OCI-M2 (cell line): ENCODE data around the gene ABTB2.

Experiments used
- DNase-seq: peaks from one replicate; lab custom pipeline; 2025; ENCODE audit not compliant: unreplicated experiment; lab: John Stamatoyannopoulos, UW

ABTB2 gene

DNA sequence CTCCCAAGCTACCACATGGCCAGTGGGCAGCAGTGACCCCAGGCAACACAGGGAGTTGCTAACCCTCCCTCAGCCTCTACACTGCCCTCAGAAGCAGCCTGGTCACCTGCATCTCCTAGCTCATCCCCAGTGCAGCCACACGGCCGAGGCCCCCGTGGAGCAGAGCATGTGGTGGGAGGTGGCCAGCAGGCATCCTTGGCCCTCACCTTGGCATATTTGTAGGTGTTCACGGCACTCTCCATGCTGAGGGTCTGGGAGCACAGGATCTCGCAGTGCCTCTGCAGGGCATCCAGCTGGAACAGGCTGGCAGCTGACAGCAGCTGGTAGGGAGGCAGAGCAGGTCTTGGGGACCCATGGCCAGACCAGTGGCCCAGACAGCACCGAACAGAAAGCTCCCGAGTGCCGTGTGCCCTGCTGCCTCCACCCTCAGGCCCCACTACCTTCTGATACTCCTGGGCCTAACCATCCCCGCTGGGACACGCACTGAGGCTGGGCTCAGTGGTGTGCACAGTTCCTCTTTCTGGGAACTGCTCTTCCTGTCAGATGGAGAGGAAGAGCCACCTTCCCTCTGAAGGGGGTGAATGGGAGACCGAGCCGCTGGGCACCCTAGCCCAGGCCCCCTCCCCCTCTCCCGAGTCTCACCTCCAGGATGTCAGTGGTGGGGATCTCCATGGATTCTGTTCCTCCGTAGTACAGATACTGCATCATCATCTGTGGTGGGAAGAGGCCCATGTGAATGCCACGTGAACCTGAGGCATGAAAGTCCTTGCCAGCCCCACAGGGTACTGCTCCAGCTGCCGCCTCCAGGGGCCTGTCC, 203.5 kb downstream of the ABTB2 start:
- no peak for DNase-seq

DNA sequence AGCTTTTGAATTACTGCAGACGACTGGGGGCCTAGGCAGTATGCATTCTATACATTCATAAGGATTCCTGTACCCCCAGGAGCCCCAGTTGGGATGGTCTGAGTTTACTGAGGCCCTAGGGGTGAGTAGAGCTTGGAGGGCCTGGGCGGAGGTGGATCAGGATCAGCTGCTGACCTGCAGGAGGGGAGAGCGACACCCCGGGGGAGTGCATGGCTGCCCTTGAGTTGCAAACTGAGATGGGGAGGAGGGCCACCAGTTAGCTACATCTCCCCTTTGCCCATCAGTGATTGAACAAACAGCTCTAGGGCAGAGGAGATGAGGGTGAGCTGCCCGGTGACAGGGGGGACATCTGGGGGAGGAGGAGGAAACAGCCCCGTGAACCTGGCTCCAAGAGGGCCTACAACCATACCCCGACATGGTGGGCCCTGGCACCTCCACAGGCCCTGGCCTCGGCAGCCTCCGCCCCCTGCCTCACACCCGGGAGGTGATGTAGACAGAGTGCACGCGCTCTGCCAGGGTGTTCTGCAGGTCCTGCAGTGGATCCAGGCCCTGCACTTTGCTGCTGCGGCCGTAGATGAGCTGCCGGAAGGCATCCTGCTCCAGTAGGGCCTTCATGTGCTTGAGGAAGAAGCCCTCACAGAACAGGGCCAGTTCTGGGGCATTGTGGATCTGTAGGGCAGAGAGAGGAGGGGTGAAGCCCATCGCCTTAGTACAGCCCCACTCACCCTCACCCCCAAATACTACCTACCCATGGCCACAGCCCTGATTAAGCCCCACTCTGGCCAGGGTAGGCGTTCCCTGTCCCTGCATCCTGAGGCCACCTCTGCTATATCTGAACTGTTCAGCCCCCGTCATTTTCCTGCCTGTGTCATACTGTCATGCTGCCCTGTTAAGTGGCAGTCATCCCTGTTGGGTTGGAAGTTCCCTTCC, 205.6 kb downstream of the ABTB2 start:
- DNase-seq = no peak

DNA sequence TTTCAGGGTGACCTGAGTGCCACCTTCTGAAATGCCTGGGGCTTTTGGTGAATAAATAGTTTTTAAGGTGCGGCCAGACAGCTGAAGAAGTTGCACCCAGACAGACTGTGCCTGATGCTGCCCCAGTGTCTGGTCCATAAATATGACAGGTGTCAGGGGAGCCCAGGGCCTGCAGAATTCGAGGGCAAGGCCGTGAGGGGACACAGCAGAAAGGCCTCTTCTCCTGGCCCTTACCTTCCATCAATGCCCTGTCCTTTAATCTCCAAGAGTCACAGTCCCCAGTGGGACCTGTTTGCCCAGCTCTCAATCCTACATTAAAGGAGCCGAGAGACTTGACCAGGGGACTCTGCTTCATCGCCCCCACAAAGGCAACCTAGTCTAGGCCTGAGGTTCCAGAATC, 206.6 kb downstream of the ABTB2 start:
- no peak for DNase-seq

- no peak for DNase-seq
Observed at GRCh38 chr11:34150494-34151151, 207.2 kb downstream of the ABTB2 start.

DNA sequence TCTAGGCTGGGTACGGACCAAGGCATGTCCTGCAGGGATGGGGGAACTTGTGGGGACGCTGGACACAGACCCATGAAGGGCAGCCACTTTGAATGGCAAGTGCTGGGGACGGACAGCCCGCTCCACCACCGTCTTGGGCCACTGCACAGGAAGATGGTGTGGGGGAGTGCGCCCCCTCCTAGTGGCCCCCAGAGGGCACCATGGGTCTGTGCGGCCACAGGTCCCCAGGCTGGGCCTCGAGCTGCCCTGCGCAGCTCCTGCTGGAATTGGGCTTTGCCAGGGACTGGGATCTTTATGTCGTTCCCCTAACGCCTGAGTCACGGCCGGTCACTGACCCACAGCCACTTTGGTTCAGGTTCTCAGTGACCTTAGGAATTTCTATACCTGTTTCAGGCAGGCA, 208.0 kb downstream of the ABTB2 start:
- no peak for DNase-seq

- DNase-seq = no peak
Observed at GRCh38 chr11:34149274-34149673, 208.5 kb downstream of the ABTB2 start.

DNA sequence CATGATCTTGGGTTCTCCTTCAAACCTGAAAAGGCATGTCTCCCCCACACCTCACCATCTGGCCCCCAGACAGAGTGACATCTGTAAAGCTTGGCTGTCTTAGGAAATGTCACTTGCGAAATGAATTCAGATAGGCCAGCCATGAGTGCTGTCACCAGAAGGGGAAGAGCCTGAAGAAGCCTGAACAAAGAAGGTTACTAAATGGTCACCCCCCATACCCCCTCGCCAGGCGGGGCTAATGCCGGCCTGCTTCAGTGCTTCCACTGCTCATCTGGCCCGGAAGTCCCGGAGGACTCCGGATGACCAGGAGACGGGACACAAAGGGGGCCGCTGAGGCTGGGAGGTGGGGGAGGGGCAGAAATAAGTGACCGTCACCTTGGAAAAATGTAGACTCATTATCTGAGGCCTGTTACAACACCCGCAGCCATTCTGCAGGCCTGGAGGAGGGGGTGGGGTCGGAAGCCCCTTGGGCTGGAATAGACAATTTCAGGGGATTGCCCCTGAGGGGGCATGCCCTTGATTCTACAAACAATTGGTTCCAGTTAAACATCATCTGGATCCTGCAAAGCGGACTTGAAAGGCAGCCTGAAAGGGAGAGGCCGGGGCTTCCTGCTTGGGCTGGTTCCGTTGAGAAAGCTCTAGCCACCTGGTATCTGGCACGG, 209.2 kb downstream of the ABTB2 start:
- DNase-seq = no peak

GRCh38 chr11:34147581-34147980, 210.2 kb downstream of the ABTB2 start:
- DNase-seq = no peak

DNA sequence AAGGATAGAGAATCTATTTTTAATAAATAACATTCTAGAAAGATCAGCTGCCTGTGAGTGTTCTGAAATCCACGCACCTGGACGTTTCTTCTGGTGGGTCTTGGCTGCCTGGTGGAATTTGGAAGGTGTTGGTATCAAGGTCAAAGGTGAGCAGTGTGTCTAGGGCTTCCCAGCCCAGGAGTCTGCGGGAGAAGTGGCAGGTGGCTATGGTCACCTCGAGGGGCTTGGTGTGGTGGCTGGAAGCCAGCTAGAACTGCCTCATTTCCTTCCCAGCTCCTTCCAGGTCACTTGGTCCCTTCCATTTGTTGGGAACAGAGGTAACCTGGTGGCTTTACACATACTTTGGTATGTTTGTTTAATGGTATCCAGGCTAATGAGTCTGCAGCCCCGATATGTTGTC, 210.9 kb downstream of the ABTB2 start:
- DNase-seq = no peak

- DNase-seq = no peak
Observed at GRCh38 chr11:34146411-34146810, 211.4 kb downstream of the ABTB2 start.

GRCh38 chr11:34145847-34146381, 211.9 kb downstream of the ABTB2 start:
- no peak for DNase-seq

- DNase-seq = no peak
Observed at GRCh38 chr11:34145073-34145472, 212.7 kb downstream of the ABTB2 start.

DNA sequence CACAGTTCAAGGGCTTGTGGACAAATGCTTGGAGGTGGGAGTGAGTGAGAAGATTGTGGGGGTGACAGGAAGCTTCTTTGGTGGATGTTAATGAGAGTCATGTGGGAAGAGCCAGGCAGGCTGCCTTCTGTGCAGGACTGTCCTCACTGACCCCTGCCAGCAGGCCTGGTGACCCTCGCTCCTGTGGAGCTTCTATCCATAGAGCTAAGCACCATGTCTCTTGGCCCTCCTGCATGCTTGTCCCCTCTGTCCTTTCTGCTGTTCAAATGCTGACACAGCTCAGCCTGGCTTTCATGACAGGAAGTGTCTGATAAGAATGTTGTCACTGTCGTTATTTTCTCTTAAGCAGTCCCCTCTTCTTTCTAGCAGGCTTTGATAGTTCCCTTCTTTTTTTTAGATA, 214.8 kb downstream of the ABTB2 start:
- no peak for DNase-seq

DNA sequence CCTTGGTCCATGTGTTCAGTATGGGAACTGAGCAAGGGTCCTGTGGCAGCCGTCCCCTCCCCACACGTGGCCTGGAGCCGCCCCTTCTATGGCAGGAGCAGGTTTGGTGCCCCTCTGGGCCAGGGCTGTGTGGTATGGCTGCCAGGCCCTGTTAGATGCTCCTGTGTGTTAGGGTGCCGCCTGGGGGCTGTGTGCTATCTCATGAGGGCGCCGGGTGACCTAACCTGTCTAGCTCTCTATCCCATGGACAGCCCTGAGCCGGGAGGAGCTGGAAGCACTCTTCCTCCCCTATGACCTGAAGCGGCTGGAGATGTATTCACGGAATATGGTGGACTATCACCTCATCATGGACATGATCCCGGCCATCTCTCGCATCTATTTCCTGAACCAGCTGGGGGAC, 217.7 kb downstream of the ABTB2 start:
- DNase-seq = no peak

DNA sequence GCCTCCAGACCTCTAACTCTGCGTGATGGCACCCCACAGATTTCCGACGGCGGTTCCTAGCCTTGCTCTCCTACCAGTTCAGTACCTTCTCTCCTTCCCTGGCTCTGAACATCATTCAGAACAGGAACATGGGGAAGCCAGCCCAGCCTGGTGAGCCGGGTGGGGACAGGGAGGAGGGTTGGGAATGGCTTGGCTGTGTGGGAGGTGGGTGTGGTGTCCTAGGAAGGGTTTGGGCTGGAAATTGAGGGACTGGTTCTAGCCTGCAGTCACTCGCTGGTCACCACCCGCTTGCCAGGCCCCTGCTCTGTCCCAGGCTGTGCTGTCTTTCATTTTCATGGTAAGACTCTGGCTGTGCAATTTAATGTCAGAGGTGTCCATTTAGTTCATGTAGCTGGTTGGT, 218.5 kb downstream of the ABTB2 start:
- DNase-seq = no peak

- DNase-seq = no peak
Observed at GRCh38 chr11:34136420-34136819, 221.4 kb downstream of the ABTB2 start.

DNA sequence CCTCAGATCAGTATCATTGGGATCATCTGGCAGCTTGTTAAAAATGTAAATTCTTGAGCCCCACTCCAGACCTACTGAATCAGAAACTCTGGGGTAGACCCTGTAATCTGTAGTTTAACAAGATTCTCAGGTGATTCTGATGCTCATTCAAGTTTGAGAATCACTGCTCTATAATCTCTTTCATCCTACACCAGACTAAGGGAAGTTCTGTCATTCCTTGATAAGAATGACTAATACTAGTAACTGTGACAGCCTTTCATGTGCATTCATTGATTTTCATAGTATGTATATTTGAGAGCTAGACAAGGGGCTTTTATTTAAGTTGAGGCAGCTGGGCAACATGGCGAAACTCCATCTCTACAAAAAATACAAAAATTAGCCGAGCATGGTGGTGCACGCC, 222.4 kb downstream of the ABTB2 start:
- no peak for DNase-seq

GRCh38 chr11:34134765-34135164, 223.0 kb downstream of the ABTB2 start:
- DNase-seq = no peak

- DNase-seq = no peak
Observed at GRCh38 chr11:34132261-34132965, 225.4 kb downstream of the ABTB2 start.

GRCh38 chr11:34128824-34129223, 229.0 kb downstream of the ABTB2 start:
- no peak for DNase-seq
